Keratinocyte (primary cell): ENCODE results near the gene GSS. TPM values are rescaled to one million over a fixed set of nuclear protein-coding genes. Genes with fewer than 3 reads are reported as not detected.

Experiments used
- DNase-seq: peaks from one replicate; pipeline ENCODE4 v3.0.0-alpha.2; 2011; ENCODE audit warnings: low read depth, missing footprints, low spot score
- FAIRE-seq: peaks from 2 replicates; lab custom pipeline; 2011; peaks lifted over from hg19 to GRCh38; lab: Jason Lieb, UNC
- H2AFZ ChIP-seq: 2 replicates; pipeline ENCODE4 v1.6.0; 2012; ENCODE audit warnings: low read length, control low read depth, inconsistent platforms; ENCODE audit not compliant: control insufficient read depth
- H3K27ac ChIP-seq: 2 replicates; pipeline ENCODE4 v1.5.1; 2011; ENCODE audit warnings: low read length; ENCODE audit not compliant: control insufficient read depth, insufficient read depth
- H3K27me3 ChIP-seq: 3 replicates; pipeline ENCODE4 v1.6.0; 2011; ENCODE audit warnings: low read length; ENCODE audit not compliant: control insufficient read depth, insufficient read depth; ENCODE audit errors: extremely low read depth
- H3K36me3 ChIP-seq, 2 experiments: 2 replicates in 1 of 2; 3 replicates in 1 of 2; pipeline ENCODE4 v1.5.1; 2011; ENCODE audit warnings: low read length in 2 of 2, mild to moderate bottlenecking in 1 of 2; ENCODE audit not compliant: control insufficient read depth in 2 of 2, insufficient read depth in 2 of 2; ENCODE audit errors: extremely low read depth in 1 of 2
- H3K4me1 ChIP-seq: 3 replicates; pipeline ENCODE4 v1.5.1; 2011; ENCODE audit warnings: low read length; ENCODE audit not compliant: control insufficient read depth, insufficient read depth; ENCODE audit errors: extremely low read depth
- H3K4me2 ChIP-seq: 3 replicates; pipeline ENCODE4 v1.6.0; 2011; ENCODE audit warnings: low read depth, low read length; ENCODE audit not compliant: control insufficient read depth, insufficient read depth; ENCODE audit errors: extremely low read depth
- H3K4me3 ChIP-seq, 3 experiments: fragments of 200-600 bp in 1 of 3; sonication (generic) in 1 of 3; 2 replicates in 2 of 3; 3 replicates in 1 of 3; pipeline ENCODE4 v1.5.1; 2011 to 2016; ENCODE audit warnings: low read length in 3 of 3, mild to moderate bottlenecking in 3 of 3, control low read depth in 2 of 3, inconsistent platforms in 1 of 3, low read depth in 1 of 3, mixed read lengths in 1 of 3, mixed run types in 1 of 3, moderate library complexity in 1 of 3; ENCODE audit not compliant: control insufficient read depth in 2 of 3, insufficient read depth in 2 of 3; ENCODE audit errors: extremely low read depth in 1 of 3
- H3K79me2 ChIP-seq: 2 replicates; pipeline ENCODE4 v1.6.0; 2012; ENCODE audit warnings: low read length; ENCODE audit not compliant: control insufficient read depth, insufficient read depth
- H3K9ac ChIP-seq: 3 replicates; pipeline ENCODE4 v1.6.0; 2011; ENCODE audit warnings: low read length; ENCODE audit not compliant: control insufficient read depth, insufficient read depth; ENCODE audit errors: extremely low read depth
- H3K9me1 ChIP-seq: 3 replicates; pipeline ENCODE4 v1.6.0; 2011; ENCODE audit warnings: low read length; ENCODE audit not compliant: control insufficient read depth, insufficient read depth; ENCODE audit errors: extremely low read depth
- H3K9me3 ChIP-seq: 2 replicates; pipeline ENCODE4 v1.5.1; 2012; ENCODE audit warnings: low read depth, low read length; ENCODE audit not compliant: control insufficient read depth
- H4K20me1 ChIP-seq: 3 replicates; pipeline ENCODE4 v1.6.0; 2011; ENCODE audit warnings: low read length; ENCODE audit not compliant: control insufficient read depth, insufficient read depth; ENCODE audit errors: extremely low read depth
- EZH2 ChIP-seq: IDR thresholded peaks from one replicate; pipeline ENCODE4 v1.6.1; 2012; ENCODE audit warnings: inconsistent platforms, mild to moderate bottlenecking, low read length, moderate library complexity
- dilution Hi-C: fragments of 300-500 bp; cut with MboI; formaldehyde crosslinking; loops from one replicate; pipeline ENCODE4 v1.7.0; 2020; ENCODE audit warnings: low sequenced_read_pairs; ENCODE audit not compliant: extremely low pct_ligation_motif_present
- polyA plus RNA-seq, 5 experiments: library from polyadenylated mRNA; depleted of rRNA in 3 of 5; stranded (reverse) in 3 of 5; stranded (forward) in 1 of 5; unstranded in 1 of 5; fragments of >200 nt; gene quantifications; 1 replicate in 1 of 5; 2 replicates in 3 of 5; 3 replicates in 1 of 5; pipeline versions ENCODE4 v1.2.1 to v1.2.3, GENCODE V29; 2011 to 2012; ENCODE audit warnings: missing spikeins in 2 of 5, low read depth in 1 of 5, low replicate concordance in 1 of 5
- TF ChIP-seq, protein P1 (sequence below), 3 experiments: IDR thresholded peaks in 1 of 3; conservative IDR thresholded peaks in 1 of 3; optimal IDR thresholded peaks in 1 of 3; 2 replicates in 2 of 3; 3 replicates in 1 of 3; pipeline versions ENCODE3 to v1.5.1; 2011; ENCODE audit warnings: low read length in 3 of 3, mild to moderate bottlenecking in 3 of 3, moderate library complexity in 2 of 3, control low read depth in 1 of 3, inconsistent platforms in 1 of 3; ENCODE audit not compliant: insufficient read depth in 2 of 3; ENCODE audit errors: extremely low read depth in 1 of 3

The GSS gene
- polyA plus RNA-seq, 1 donor (not counting 4 experiments of a cell fraction or from before 2014, with no cell fraction given), result 101 TPM

- Histone ChIP-seq H3K9me1 (no peaks in the 10 kb centered on the region), H4K20me1 (no peaks in the 10 kb centered on the region), H3K79me2 (no peaks in the 10 kb centered on the region), H3K4me1 (peaks cover 26% of the 10 kb centered on the region), H3K9ac (no peak overlapping the region), H3K27ac (peak overlapping the region; percentile 35), H3K9me3 (no peaks in the 10 kb centered on the region), H3K36me3 (peaks cover 30 to 82% of the 10 kb centered on the region in 2 experiments), H2AFZ (no peak overlapping the region), H3K27me3 (no peaks in the 10 kb centered on the region), H3K4me3 (no peak overlapping the region), H3K4me2 (peak overlapping the region; percentile 37)
- no peak for FAIRE-seq
- no peak for TF ChIP-seq EZH2
- TF ChIP-seq, protein P1, sequence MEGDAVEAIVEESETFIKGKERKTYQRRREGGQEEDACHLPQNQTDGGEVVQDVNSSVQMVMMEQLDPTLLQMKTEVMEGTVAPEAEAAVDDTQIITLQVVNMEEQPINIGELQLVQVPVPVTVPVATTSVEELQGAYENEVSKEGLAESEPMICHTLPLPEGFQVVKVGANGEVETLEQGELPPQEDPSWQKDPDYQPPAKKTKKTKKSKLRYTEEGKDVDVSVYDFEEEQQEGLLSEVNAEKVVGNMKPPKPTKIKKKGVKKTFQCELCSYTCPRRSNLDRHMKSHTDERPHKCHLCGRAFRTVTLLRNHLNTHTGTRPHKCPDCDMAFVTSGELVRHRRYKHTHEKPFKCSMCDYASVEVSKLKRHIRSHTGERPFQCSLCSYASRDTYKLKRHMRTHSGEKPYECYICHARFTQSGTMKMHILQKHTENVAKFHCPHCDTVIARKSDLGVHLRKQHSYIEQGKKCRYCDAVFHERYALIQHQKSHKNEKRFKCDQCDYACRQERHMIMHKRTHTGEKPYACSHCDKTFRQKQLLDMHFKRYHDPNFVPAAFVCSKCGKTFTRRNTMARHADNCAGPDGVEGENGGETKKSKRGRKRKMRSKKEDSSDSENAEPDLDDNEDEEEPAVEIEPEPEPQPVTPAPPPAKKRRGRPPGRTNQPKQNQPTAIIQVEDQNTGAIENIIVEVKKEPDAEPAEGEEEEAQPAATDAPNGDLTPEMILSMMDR (optimal IDR thresholded peaks at IDR 0.05 in 1 of 3, IDR thresholded peaks at IDR 0.05 in 1 of 3, conservative IDR thresholded peaks at IDR 0.05 in 1 of 3; ENCODE audit: extremely low read depth in 1 of 3, insufficient read depth in 2 of 3, low read length in 3 of 3), result no peak
- DNase-seq, result no peak
- dilution Hi-C loops, result no loop called here
These were observed 27.2 kb downstream of the GSS start for GRCh38 chr20:34928411-34928810.

GRCh38 chr20:34927736-34928135 lies 27.9 kb downstream of the GSS start:
- peak; percentile 83 for DNase-seq
- peak overlapping the region; percentile 3 for H3K9ac ChIP-seq
- dilution Hi-C loops, result no loop called here
- peak; percentile 64 for FAIRE-seq
- H2AFZ ChIP-seq, result no peak overlapping the region
- H3K4me2 ChIP-seq, result peak overlapping the region; percentile 55
- H3K36me3 ChIP-seq, result peaks cover 28 to 84% of the 10 kb centered on the region in 2 experiments
- H3K9me1 ChIP-seq, result no peaks in the 10 kb centered on the region
- H3K9me3 ChIP-seq, result no peaks in the 10 kb centered on the region
- no peak overlapping the region for H3K4me3 ChIP-seq
- no peaks in the 10 kb centered on the region for H3K27me3 ChIP-seq
- no peaks in the 10 kb centered on the region for H4K20me1 ChIP-seq
- TF ChIP-seq, protein P1 (optimal IDR thresholded peaks at IDR 0.05 in 1 of 3, IDR thresholded peaks at IDR 0.05 in 1 of 3, conservative IDR thresholded peaks at IDR 0.05 in 1 of 3; ENCODE audit: extremely low read depth in 1 of 3, insufficient read depth in 2 of 3, low read length in 3 of 3), result no peak
- TF ChIP-seq EZH2, result no peak
- H3K4me1 ChIP-seq, result peaks cover 31% of the 10 kb centered on the region
- no peaks in the 10 kb centered on the region for H3K79me2 ChIP-seq
- H3K27ac ChIP-seq, result peak overlapping the region; percentile 68
